GM10266 (cell line): ENCODE results near the gene SERPINB5.

Experiments used
- DNase-seq: peaks from one replicate; pipeline ENCODE4 v3.0.0; 2012; ENCODE audit errors: extremely low spot score
- TF ChIP-seq, protein P1 (sequence below): IDR thresholded peaks from 2 replicates; pipeline ENCODE4 v1.5.1; 2012; ENCODE audit warnings: mild to moderate bottlenecking, low read depth; ENCODE audit not compliant: control insufficient read depth, insufficient read depth; ENCODE audit errors: missing control alignments

SERPINB5 gene

GRCh38 chr18:63534615-63535014, 57.9 kb downstream of the SERPINB5 start:
- TF ChIP-seq, protein P1, sequence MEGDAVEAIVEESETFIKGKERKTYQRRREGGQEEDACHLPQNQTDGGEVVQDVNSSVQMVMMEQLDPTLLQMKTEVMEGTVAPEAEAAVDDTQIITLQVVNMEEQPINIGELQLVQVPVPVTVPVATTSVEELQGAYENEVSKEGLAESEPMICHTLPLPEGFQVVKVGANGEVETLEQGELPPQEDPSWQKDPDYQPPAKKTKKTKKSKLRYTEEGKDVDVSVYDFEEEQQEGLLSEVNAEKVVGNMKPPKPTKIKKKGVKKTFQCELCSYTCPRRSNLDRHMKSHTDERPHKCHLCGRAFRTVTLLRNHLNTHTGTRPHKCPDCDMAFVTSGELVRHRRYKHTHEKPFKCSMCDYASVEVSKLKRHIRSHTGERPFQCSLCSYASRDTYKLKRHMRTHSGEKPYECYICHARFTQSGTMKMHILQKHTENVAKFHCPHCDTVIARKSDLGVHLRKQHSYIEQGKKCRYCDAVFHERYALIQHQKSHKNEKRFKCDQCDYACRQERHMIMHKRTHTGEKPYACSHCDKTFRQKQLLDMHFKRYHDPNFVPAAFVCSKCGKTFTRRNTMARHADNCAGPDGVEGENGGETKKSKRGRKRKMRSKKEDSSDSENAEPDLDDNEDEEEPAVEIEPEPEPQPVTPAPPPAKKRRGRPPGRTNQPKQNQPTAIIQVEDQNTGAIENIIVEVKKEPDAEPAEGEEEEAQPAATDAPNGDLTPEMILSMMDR: no peak
- peak; percentile 7 for DNase-seq

DNA sequence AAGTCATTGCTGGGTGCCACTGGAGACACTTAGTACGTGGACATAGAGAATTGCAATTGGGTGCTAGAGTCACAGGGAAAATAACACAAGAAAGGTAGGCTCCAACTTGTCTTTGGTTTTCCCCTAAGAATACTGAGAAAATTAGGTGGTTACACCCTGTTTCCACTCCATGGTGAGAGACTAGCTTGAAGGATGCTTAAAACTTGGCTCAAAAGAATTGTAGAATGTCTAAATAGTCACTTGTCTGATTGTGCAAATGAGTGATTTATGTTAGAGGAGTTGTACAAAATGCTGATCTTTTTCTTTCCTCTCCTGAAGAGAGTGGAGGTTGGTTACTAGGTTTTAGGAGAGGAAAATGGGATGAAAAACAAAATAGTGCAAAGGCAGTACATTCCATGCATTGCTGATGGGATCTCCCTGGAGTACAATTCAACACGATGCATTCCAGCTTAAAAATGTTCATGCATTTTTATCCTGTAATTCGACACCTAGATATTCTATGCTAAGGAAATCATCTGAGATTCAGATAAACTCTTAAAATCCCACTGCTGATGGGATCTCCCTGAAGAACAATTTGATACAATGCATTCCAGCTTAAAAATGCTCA, 63.2 kb downstream of the SERPINB5 start:
- DNase-seq: no peak

GRCh38 chr18:63542069-63542468, 65.3 kb downstream of the SERPINB5 start, which contains the start of gene SERPINB12:
SERPINB12 (plus strand) TSS chr18:63542369; CDS start chr18:63556160, 13,791 bp downstream.
- no peak for DNase-seq
- TF ChIP-seq, protein P1: no peak

More for the DNA sequence above, 63.2 kb downstream of the SERPINB5 start:
- TF ChIP-seq, protein P1: no peak

DNA sequence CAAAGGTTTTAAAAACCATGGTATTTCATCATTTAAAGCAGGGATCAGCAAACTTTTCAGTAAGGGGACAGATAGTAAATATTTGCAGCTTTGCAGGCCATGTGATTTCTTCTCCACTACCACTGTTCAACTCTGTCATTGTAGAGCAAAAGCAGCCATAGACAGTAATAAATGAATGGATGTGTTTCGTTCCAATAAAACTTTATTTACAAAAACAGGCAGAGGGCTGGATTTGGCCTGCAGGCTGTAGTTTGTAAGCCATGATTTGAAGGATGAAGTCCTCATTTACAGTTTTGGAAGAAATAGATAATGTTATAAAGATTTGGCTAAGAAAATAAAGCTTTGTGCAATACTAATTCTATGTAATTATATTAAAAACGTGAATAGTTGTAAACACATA, 67.3 kb downstream of the SERPINB5 start:
- TF ChIP-seq, protein P1: no peak
- no peak for DNase-seq

GRCh38 chr18:63545000-63545399, 68.2 kb downstream of the SERPINB5 start:
- TF ChIP-seq, protein P1: no peak
- DNase-seq: no peak

DNA sequence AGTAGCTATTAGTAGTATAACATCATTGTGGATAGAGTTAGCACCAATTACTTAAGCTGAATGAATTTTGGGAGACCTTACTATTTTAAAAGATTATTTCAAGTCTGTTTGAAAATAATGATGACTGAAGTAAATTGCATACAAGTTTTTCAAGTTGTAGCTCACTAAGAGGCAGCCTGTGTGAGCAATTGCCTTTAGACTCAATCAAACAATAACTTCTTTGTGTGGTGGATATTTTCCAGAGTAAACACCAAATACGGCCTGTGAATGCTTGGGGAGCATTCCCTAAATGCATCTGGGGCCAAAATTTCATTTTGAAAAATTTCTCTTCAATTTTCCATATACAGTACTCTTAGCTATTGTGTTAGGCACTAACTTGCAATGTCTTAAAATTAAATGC, 73.3 kb downstream of the SERPINB5 start:
- no peak for DNase-seq
- TF ChIP-seq, protein P1: no peak

GRCh38 chr18:63551769-63552168, 75.0 kb downstream of the SERPINB5 start:
- no peak for DNase-seq
- TF ChIP-seq, protein P1: no peak
